Measurements from ENCODE around the gene UBTD2. TPM values are rescaled to one million over a fixed set of nuclear protein-coding genes. Genes with fewer than 3 reads are reported as not detected.

The UBTD2 gene
- total RNA-seq, 1 donor from 2014 or later = 18.8 TPM

- ATAC-seq = no peak
- H3K4me3 ChIP-seq = no peak overlapping the region
- no peaks in the 10 kb centered on the region for H3K9me3 ChIP-seq
- DNase-seq = no peak
- peak overlapping the region; percentile 63 for H3K27ac ChIP-seq
- H3K4me1 ChIP-seq = peaks cover 58% of the 10 kb centered on the region
- intact Hi-C loops (cut with DNase I) = no loop called here
- no peaks in the 10 kb centered on the region for H3K36me3 ChIP-seq
- H3K27me3 ChIP-seq = no peaks in the 10 kb centered on the region
- no peak for TF ChIP-seq CTCF (IDR thresholded peaks at IDR 0.05)
Observed at GRCh38 chr5:172168311-172168710, 115.3 kb downstream of the UBTD2 start.

DNA sequence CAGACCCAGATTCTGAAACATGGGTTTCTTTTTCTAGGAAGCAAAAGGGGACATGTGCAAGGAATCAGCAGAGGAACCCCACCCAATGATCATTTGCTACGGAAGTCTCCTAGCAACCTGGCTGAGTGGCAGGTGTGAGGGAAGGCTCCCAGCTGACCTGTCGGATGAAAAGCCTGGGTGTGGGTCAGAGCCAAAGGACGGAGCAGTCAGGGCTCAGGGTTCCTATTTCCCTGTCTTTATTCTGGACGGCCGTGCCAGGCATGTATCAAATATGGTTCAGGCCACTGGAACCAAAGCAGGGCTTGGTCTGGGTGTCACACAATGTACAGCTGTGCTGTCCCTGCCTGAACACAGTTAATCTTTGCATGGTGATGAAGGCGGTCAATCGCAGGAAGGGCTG is 115.7 kb downstream of the UBTD2 start:
- TF ChIP-seq CTCF (IDR thresholded peaks at IDR 0.05) = no peak
- ATAC-seq = peak; percentile 16
- DNase-seq = no peak
- Histone ChIP-seq H3K27me3 (no peaks in the 10 kb centered on the region), H3K4me1 (peaks cover 57% of the 10 kb centered on the region), H3K4me3 (no peak overlapping the region), H3K27ac (peak overlapping the region; percentile 63), H3K36me3 (no peaks in the 10 kb centered on the region), H3K9me3 (no peaks in the 10 kb centered on the region)
- intact Hi-C loops (cut with DNase I) = no loop called here

- ATAC-seq (no peak), DNase-seq (no peak)
- peaks cover 60% of the 10 kb centered on the region for H3K4me1 ChIP-seq
- H3K27me3 ChIP-seq = no peaks in the 10 kb centered on the region
- intact Hi-C loops (cut with DNase I) = no loop called here
- H3K27ac ChIP-seq = peak overlapping the region; percentile 56
- H3K4me3 ChIP-seq = no peak overlapping the region
- no peaks in the 10 kb centered on the region for H3K36me3 ChIP-seq
- no peaks in the 10 kb centered on the region for H3K9me3 ChIP-seq
- no peak for TF ChIP-seq CTCF (IDR thresholded peaks at IDR 0.05)
Observed at GRCh38 chr5:172166030-172166826, 117.3 kb downstream of the UBTD2 start.

DNA sequence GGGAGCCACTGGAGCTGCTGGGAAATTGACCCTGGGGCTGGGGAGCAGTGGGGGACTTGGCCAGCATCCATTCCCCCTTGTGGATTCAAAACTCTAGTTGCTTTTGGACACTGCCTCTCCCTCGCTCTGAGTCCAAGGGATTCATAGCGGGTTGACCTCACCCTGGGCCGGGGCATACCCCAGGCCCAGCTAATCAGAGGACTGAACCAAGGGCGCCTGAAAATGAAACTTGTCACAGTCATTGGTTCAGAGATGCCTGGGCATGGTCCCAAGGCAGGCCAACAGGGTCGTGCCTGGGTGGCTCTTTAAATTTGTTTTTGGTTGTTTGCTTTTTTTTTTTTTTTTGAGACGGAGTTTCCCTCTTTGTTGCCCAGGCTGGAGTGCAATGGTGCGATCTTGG is 118.1 kb downstream of the UBTD2 start:
- no peaks in the 10 kb centered on the region for H3K9me3 ChIP-seq
- no peak for TF ChIP-seq CTCF (IDR thresholded peaks at IDR 0.05)
- no peak overlapping the region for H3K27ac ChIP-seq
- no peaks in the 10 kb centered on the region for H3K27me3 ChIP-seq
- no peak overlapping the region for H3K4me3 ChIP-seq
- peaks cover 55% of the 10 kb centered on the region for H3K4me1 ChIP-seq
- intact Hi-C loops (cut with DNase I) = no loop called here
- no peak for DNase-seq
- no peaks in the 10 kb centered on the region for H3K36me3 ChIP-seq
- no peak for ATAC-seq

GRCh38 chr5:172164769-172165212 is 118.8 kb downstream of the UBTD2 start:
- Histone ChIP-seq H3K9me3 (no peaks in the 10 kb centered on the region), H3K4me3 (no peak overlapping the region), H3K4me1 (peaks cover 48% of the 10 kb centered on the region), H3K36me3 (no peaks in the 10 kb centered on the region), H3K27me3 (no peaks in the 10 kb centered on the region), H3K27ac (no peak overlapping the region)
- no peak for DNase-seq
- no peak for TF ChIP-seq CTCF (IDR thresholded peaks at IDR 0.05)
- ATAC-seq = no peak
- intact Hi-C loops (cut with DNase I) = no loop called here

Measured in upper lobe of right lung (tissue), 1 donor.